HT1080 (cell line): ENCODE measurements around the gene FKBP2. TPM values are rescaled to one million over a fixed set of nuclear protein-coding genes. Genes with fewer than 3 reads are reported as not detected.

Source experiments
- DNase-seq: peaks from one replicate; pipeline ENCODE4 v3.0.0-alpha.2; 2015; ENCODE audit warnings: low read depth
- polyA plus RNA-seq, 2 experiments: library from polyadenylated mRNA; depleted of rRNA; stranded (reverse); fragments of >200 nt; gene quantifications; 2 replicates each; pipeline ENCODE4 v1.2.3, GENCODE V29; 2015
- total RNA-seq: library from RNA; depleted of rRNA; stranded (reverse); fragments of >200 nt; shearing (Covaris generic); gene quantifications from 2 replicates; pipeline ENCODE4 v1.2.3, GENCODE V29; 2014; rRNA removed

Gene FKBP2
- total RNA-seq, result 103 and 111 TPM in 2 replicates
- polyA plus RNA-seq (2015; cell fraction: cytosol; rRNA removed), result 57.9 and 76.7 TPM in 2 replicates
- polyA plus RNA-seq (2015; cell fraction: nucleus; rRNA removed), result 41.1 and 57.5 TPM in 2 replicates

GRCh38 chr11:64240435-64241240 is at the start of gene FKBP2:
Gene FKBP2 (plus strand): TSS chr11:64241095. CDS start chr11:64242388, 1,293 bp downstream.
- DNase-seq, result peak; percentile 95

GRCh38 chr11:64192434-64192833 is 48.5 kb upstream of the FKBP2 start:
- no peak for DNase-seq

GRCh38 chr11:64196626-64197025 is 44.3 kb upstream of the FKBP2 start:
- DNase-seq, result no peak

- no peak for DNase-seq
Measured at GRCh38 chr11:64198511-64198910, 42.4 kb upstream of the FKBP2 start.

- DNase-seq, result no peak
Measured at GRCh38 chr11:64201543-64201942, 39.4 kb upstream of the FKBP2 start.

- DNase-seq, result no peak
Measured at GRCh38 chr11:64202992-64203391, 37.9 kb upstream of the FKBP2 start.

GRCh38 chr11:64203421-64204079 is 37.3 kb upstream of the FKBP2 start:
- no peak for DNase-seq

GRCh38 chr11:64204080-64204440 is 36.8 kb upstream of the FKBP2 start:
- no peak for DNase-seq

- DNase-seq, result peak; percentile 93
Measured at GRCh38 chr11:64204464-64204989, 36.4 kb upstream of the FKBP2 start.

- no peak for DNase-seq
Measured at GRCh38 chr11:64206457-64207255, 34.2 kb upstream of the FKBP2 start, which contains the start of gene FERMT3. Gene FERMT3 (plus strand): TSS chr11:64206721. CDS start chr11:64207365, 644 bp downstream.

- DNase-seq, result peak; percentile 72
Measured at GRCh38 chr11:64207256-64208085, 33.4 kb upstream of the FKBP2 start.

- no peak for DNase-seq
Measured at GRCh38 chr11:64208086-64208795, 32.7 kb upstream of the FKBP2 start.

GRCh38 chr11:64208796-64209562 is 31.9 kb upstream of the FKBP2 start:
- DNase-seq, result no peak

GRCh38 chr11:64209563-64209843 is 31.4 kb upstream of the FKBP2 start:
- DNase-seq, result no peak

GRCh38 chr11:64210301-64211020 is 30.4 kb upstream of the FKBP2 start:
- DNase-seq, result no peak

GRCh38 chr11:64211181-64211872 is 29.6 kb upstream of the FKBP2 start:
- no peak for DNase-seq

GRCh38 chr11:64216879-64217278 is 24.0 kb upstream of the FKBP2 start:
- DNase-seq, result no peak
